ENCODE measurements around the gene IL17F.
"Not testable (repeated sequence)": the region's sequence is repeated elsewhere in the genome, so short reads cannot be mapped to it uniquely, and the experiment has no call there.

The IL17F gene

DNA sequence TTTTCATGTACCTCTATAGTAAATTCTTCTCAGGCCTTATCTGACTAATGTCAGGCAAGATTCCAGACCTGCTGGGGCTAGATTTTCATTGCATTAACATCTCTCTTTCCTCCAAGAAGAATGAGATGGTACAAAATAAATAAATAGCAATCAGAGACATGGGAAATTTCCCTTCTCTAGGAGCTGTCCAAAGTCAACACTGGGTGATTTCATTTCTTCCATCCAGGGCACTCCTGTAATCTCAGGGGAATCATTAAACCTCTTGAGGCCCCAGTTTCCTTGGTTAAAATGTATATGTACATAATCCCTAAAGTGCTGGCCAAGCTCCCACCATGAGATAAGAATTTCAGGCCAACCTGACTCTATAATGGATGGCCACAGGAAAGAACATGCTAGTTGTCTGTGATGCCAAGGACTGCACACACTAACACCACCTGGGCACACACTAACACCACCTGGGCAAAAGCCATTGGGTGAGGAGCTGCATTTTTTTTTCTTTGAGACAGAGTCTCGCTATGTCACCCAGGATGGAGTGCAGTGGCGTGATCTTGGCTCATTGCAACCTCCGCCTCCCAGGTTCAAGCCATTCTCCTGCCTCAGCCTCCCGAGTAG lies 912 bp downstream of the IL17F start:
- no peak for DNase-seq

DNA sequence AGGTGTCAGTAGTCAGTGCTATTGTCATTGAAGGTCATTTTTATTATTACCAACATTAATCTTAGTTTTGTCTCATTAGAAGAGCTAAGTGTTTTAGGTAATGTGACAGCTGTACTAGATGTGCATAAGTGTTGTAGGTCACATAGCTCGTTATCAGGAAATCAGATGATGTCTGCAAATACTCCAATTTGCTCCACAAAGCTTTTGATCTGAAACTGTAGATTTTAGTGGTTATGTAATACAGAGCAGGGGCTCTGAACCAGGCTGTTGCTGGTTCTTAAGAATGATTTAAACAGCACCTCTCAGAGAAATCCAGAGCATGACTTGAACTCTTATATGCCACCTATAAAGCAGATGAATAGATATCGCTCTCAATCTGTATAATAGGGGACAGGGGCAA lies 2.5 kb downstream of the IL17F start:
- DNase-seq: no peak

DNA sequence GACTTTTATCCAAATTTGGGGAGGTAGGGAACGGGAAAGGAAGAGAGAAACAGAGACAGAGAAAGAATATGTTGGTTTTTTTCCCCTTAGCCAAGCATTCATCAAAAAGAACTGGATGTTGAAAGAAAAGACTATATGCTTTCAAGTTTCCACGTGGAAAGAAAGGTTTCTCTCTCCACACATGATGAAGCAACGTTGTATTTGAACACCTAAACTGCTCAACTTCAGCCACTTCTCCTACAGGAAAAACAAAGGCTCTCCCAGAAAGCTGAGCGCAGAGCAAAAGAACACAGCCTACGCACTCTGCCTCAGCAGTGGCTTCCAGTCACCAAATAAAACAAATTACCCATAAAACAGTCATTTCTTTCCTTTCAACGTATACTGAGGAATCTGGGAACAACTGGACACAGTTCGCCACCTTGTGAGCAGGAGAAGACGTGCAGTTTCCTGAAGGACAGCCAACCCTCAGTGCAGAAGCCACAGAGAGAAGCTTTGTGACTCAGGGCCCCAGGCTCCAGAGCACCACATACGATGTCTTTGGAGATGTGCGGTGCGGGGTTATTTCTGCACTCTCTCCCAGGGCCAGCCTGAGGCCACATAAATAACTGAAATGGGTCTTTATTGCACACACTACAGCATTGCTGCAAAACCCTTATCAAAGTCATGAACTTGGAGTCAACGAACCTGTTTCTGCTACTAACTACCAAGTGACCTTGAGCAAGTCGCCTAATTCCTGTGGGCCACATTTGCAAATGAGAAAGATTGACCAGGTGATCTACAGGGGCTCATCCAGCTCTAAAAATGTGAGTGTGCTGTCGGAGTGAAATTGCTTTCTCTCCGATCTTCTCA lies 10.1 kb downstream of the IL17F start:
- DNase-seq: no peak

DNA sequence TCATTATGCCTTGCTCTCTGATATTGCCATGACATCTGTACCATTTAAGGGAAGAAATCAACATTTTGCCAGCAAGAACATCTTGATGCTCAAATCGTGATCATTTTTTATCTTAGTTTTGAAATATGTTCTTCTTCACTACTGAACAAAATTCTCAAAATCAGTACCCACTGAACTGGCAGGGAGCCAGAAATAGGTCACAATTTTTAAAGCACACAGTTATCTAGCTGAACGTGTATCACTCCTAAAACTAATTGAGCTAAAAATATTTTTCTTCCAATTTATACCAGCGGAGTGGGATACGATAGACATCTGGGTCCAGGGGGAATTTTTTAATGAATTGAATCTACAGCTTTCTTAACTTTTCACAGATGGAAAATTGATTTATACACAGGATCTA lies 11.3 kb downstream of the IL17F start:
- no peak for DNase-seq

DNA sequence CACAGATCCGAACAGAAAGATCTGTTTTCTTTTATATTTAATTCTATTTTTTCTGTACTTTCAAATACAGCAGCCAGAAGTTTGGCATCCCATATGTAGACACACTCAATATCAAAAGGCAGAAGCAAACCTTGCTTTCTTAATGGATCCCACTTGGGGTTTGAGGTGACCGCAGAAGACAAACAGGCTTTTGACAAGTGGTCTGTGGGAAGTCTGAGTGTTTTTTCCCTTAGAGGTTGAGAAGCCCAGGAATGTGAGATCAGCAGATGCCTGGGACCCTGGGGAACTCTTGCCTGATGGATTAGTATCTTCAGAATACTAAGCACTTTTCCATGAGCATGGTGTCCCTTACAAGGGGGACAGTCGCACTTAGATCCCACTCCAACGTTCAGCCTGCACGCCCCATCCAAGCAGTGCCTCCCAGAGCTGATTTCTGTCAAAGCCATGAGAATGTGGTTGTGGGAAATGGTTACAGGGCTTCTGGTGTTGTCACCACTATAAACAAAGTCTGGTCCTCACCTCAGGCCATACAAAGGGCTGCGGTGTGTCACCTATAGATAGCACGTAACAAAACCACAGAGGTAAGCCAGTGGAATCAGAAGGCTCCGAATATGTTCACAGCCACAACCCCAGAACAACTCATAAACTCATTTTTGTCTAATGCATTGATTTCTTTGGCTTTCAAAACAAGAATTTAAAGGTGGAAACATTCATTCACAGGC lies 12.7 kb downstream of the IL17F start:
- no peak for DNase-seq

DNA sequence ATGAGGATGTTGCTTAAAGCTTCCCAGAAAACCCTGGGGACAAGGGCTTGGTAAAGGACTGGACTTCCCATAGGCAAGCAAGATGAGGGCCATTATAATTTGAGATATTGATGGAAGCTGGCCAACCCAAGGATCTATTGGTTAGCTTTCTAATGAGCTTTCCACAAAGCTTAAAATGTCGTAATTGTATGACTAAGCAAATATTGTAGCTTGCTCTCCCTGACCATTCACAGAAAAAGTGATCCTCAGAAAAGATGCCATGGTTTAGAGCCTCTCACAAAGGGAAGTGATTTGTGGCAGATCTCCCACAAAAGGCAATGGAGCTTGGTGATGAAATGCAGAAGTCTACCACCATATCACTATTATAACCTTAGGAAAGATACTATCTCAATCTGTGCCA lies 13.6 kb downstream of the IL17F start:
- no peak for DNase-seq

DNA sequence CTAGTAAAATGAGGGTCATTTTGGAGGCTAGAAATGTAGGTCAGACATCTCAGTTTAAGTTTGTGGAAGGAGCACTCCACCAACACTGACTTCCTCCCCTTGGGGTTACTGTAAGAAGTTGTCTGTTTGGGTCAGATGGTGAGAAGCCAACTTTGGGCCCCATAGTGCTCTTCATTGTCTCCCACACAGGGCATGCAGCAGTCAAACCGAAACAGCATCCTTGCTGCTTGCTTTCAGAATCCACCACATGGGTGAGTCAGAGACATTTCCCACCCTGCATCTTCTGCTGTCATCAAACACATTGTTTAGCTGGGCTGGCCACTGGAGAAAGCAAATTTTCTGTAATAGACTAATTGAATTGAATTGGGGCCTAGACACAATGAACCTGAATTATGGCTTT lies 16.8 kb downstream of the IL17F start:
- DNase-seq: no peak

DNA sequence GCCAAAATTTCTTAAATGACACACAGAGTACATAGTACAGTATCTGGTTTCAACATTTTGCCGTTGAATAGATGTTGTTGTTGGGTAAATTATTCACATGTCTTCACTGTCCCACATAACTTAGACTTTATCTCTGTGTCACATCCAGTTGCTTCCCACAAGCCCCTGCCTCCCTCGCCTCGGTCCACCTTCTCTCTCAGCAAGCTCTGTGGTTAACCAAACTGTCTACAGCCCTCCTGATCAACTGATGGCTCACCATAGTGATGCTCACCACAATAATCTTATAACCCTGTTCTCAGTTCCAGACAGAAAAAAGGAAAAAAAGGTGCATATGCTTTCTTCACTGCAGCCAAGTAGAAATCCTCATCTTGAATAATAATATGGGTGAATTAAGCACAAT lies 23.0 kb downstream of the IL17F start:
- DNase-seq: no peak

DNA sequence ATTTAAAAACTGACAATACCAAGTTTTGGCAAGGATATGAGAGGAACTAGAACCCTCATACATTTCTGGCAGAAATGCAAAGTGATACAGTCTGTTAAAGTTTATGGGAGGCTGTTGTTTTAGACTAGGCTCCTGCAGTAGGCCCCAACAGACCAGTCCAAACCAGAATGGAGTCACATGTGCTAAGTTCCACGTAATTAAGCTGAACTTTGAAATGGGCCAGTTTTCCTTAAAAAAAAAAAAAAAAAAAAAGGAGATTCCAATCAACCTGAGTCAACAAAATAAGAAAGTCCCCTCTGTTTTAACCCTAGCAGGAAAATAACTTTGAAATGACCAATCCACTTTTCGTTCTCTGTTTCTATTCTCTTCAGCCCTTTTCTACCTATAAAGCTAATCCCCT lies 26.5 kb downstream of the IL17F start:
- DNase-seq: no peak

DNA sequence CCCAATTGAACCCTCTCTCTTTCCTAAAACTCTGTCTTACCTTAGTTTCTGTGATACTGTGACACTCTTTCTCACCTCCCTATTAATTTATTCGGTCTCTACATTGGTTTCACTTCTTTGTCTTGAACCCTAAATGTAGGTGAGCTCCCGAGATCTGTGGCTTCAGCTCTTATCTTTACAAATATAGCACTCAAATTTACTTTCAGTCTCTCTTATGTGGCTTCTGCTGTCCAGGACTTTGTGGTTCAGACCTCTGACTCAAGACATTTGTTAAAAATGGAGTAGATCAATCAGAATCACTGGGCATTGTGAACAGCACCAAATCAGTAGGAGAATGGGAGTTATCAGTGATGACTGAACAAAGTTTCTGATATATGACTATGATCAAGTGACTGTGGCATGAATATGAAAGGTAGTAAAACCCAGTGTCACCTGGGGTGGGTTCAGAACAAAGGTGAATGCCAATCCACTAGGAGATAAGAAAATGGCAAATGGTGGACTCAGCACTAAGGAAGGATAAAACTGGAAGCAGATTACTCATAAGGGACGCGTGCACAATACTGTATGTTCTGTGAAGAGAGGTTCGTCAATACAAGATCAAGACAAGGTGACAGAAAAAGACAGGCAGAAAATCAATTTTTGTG lies 27.2 kb downstream of the IL17F start:
- no peak for DNase-seq

DNA sequence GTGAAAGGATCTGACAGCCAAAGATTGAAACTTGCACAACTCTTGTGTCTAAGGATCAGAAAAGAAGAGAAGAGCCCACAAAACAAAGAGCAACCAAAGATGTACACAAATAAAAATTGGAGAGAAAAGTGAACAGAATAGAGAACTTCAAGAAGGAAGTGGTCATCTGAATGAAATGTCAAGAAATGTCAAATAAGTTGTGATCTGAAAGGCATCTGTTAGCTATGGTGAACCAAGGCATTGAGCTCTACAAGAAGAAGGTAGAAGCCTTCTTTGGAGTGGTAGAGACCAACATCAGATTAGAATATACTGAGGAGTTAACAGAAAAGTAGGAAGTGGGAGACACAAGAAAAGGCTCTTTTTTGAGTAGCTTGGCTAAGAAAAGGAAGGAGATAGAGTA lies 28.5 kb downstream of the IL17F start:
- DNase-seq: no peak

DNA sequence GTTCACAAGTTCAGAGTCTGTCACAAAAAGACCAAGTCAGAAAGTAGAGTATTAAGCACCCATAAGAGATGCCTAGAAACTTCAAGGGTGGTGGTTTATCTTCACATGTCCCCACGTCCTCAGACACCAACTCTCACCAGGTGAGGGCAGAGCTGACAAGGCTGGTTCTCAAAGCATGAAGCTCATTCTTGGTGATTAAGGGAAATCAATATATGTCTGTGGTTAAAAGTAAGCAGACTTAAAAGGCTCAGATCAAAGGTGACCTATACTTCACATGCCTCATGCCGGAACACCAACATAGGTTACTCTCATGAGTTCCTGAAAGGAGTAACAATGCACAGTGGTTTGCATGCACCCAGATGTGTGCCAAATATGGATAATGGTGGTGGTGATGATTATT lies 31.2 kb downstream of the IL17F start:
- DNase-seq: no peak

DNA sequence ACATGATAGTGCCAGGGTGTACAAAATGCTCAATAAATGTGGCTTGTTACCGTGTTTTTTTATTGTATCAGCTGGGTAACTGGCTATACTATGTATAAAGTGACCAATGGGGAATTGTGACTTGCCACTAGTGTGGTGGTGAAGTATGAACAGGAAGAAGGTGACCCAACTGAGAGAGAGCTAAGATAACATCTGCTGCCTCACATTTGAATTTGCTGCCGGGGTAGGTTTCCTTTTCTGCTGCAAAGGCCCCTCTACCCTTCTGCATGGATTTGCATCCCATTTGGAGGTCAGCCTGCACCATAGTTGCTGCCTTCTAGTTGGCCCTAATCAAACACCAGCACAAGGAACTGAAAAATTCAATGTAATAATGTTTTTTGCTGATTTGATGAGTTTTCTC lies 34.1 kb downstream of the IL17F start:
- no peak for DNase-seq

DNA sequence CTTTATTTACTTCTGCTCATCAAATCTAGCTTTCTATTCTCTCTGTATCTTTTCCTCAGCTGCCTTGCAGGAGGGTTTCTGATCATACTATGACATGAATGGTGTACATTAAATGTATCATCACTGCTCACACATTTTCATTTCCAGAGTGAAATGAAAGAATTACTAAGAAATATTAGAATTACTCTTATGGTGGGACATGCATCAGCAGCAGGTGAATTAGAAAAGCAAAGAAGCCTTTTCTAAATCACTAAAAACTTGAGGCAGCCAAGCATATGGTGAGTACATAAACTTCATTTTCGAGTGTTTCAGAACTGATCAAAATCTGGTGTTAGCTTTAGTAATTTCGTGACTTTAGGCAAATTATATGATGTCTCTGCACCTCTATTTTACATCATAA lies 34.5 kb downstream of the IL17F start:
- DNase-seq: no peak

DNA sequence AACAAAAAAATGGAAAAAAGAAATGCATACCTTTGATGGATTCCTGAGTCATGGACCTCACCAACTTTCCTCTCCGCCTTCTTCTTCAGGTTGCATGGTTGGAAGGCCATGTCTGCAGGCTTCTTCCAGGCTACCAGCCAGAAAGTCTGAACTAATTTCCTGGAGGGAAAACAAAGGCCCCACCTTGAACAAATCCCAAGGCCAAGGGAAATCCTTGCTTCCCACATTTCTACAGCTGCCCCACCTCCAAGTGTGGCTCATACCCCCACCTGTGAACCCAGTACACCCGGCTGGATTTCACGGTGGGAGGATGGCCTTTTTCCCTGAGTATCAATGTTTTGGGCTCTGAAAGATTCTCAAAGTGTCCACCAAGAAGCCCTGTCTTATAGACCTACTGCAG lies 35.7 kb downstream of the IL17F start:
- DNase-seq: no peak

DNA sequence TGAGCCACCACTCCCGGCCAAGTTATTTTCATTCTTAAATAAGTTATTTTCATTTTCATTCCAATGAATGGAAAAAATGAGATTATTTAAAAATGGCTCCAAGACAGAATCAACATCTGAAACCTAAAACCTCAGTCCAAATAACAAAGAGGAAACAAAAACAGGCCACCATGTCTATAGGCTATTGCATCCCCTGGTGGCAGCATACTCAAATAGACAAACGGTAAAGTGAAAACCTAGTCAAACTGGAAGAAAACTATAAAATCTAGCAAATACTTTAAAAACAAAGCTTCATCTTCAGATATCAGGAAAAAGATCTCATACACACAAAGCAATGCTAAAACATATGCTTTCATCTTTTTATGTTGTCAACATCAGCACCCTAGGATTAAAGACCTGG lies 37.2 kb downstream of the IL17F start:
- DNase-seq: no peak

DNA sequence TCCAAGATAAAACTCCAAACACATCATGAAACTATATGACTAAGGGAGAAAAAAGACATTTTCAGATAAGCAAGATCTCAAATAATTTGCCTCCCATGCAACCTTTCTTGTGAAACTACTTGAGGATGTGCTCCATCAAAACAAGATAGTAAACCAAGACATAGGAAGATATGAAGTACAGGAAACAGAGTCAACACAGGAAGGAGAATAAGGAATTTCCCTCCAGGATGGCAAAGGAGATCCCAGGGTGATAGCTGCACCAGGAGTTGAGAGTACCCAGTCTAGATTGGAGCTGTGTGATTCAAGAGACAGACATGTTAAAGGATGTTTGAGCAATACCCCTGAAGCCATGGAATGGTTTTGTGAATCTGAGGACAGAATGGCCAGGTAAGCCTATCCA lies 42.8 kb downstream of the IL17F start:
- DNase-seq: no peak

DNA sequence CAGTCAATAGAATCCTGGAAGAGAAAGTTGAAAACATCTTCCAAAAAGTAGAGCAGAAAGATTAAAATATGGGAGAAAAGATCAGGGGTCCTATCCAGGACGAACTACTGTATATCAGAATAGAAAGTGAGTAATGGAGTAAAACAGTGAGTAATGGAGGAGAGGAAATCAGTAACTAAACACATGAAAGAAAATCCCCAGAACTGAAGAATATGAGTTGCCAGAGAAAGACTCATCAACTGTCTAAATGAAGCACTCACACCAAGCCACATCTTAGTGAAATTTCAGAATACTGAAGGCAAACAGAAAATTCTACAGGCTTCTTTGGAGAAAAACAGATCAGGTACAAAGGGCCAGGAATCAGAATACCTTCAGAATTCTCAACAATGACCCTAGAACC lies 43.3 kb downstream of the IL17F start:
- DNase-seq: no peak

DNA sequence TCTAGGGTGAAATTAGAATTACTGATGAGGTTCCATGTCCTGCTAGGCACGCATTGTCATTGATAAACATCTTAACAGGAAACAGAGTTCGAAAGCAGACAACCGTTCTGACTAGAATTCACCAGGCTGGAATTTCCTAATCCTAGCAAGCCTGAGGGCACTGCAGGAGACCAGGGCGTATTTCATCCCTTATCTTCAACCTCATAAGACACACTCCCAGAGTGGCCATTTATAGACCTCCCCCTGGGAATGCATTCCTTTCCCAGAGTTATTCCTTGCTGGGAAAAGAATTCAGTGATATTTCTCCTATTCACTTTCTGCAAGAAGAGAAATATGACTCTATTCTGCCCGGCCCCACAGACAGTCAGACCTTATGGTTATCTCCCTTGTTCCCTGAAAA lies 44.2 kb downstream of the IL17F start:
- not testable (repeated sequence) for DNase-seq

DNA sequence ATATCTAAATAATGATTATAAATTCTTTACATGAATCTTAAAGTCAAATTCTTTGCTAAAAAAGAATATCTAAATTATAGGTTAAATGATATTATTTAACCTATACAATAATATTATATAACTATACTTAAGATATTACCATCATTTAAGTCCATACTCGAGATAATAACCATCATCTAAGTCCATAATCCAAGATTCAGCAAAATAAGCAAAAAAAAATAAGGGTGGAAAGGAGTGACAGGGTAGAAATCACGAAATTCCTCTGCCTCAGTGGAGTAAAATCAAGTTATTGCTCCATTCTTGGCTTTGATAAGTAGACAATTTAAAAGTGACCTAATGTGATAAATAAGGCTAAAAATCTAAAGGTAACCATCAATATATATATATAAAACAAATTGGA lies 48.4 kb downstream of the IL17F start:
- no peak for DNase-seq

DNA sequence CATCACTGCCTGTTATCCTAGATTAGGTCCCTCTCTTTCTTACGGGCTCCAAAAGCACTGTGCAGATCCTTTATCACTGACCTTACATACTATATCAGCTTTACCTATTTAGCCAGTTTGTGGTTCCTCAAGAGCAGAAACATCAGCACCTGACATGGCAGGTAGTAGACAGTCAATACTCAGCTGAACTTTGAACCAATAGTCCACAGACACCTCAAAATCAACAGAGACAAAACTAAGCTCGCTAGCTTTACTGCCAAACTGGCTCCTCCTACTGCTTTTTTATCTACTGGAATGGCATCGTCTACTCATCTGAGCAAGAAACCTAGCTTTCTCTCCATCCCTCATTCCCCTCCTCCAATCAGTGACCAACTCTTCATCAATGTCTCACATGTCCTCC lies 52.5 kb downstream of the IL17F start:
- DNase-seq: no peak

DNA sequence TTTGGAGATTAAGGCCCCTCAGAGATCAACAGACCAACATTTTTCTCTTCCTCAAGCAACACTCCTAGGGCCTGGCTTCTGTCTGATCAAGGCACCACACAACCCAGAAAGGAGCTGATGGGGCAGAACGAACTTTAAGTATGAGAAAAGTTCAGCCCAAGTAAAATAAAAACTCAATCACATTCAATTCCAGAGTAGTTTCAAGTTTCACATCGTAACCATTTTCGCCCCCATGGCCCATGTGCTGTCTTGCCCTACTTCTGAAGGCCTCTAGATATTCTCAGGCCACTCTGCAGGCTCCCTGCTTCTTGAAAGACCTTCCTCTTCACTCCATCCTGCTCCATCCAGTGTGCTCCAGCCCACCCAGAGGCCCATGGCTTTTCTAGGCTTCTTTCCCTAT lies 53.9 kb downstream of the IL17F start:
- no peak for DNase-seq

DNA sequence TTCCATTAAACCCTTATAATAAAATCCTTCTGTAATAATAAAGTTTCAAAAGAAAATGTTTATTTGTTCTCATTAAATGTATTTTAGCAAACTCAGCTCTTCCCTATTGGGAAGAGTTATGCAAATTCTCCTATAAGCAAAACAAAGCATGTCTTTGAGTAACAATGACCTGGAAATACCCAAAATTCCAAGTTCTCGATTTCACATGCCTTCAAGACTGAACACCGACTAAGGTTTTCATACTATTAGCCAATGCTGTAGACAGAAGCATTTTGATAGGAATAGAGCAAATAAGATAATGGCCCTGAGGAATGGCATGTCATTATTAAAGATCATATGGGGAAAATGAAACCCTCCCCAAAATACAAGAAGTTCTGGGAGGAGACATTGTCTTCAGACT lies 54.3 kb downstream of the IL17F start:
- DNase-seq: no peak

DNA sequence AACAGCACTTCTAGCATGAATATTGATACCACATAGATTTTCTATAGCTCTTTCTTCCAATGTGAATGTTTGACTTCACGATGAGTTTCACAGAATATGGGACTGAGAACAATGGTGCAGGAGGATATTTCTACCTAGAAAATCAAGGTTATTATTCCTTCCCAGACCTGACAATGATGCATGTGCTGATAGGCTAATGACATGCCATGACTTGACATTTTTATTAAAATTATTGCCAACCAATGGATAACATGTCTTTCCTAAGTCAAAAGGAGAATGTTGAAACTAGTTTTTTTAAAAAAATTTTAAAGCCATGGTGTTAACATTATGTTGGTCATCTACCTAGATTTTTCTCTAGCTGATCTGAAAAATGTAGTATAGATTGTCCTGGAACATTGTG lies 57.2 kb downstream of the IL17F start:
- DNase-seq: no peak
